Keratinocyte (primary cell): ENCODE data around the gene CWF19L1. TPM values are rescaled to one million over a fixed set of nuclear protein-coding genes. Genes with fewer than 3 reads are reported as not detected.

ENCODE experiments used
- DNase-seq: peaks from one replicate; pipeline ENCODE4 v3.0.0-alpha.2; 2011; ENCODE audit warnings: low read depth, missing footprints, low spot score
- FAIRE-seq: peaks from 2 replicates; lab custom pipeline; 2011; peaks lifted over from hg19 to GRCh38; lab: Jason Lieb, UNC
- H2AFZ ChIP-seq: 2 replicates; pipeline ENCODE4 v1.6.0; 2012; ENCODE audit warnings: low read length, control low read depth, inconsistent platforms; ENCODE audit not compliant: control insufficient read depth
- H3K27ac ChIP-seq: 2 replicates; pipeline ENCODE4 v1.5.1; 2011; ENCODE audit warnings: low read length; ENCODE audit not compliant: control insufficient read depth, insufficient read depth
- H3K27me3 ChIP-seq: 3 replicates; pipeline ENCODE4 v1.6.0; 2011; ENCODE audit warnings: low read length; ENCODE audit not compliant: control insufficient read depth, insufficient read depth; ENCODE audit errors: extremely low read depth
- H3K36me3 ChIP-seq, 2 experiments: 2 replicates in 1 of 2; 3 replicates in 1 of 2; pipeline ENCODE4 v1.5.1; 2011; ENCODE audit warnings: low read length in 2 of 2, mild to moderate bottlenecking in 1 of 2; ENCODE audit not compliant: control insufficient read depth in 2 of 2, insufficient read depth in 2 of 2; ENCODE audit errors: extremely low read depth in 1 of 2
- H3K4me1 ChIP-seq: 3 replicates; pipeline ENCODE4 v1.5.1; 2011; ENCODE audit warnings: low read length; ENCODE audit not compliant: control insufficient read depth, insufficient read depth; ENCODE audit errors: extremely low read depth
- H3K4me2 ChIP-seq: 3 replicates; pipeline ENCODE4 v1.6.0; 2011; ENCODE audit warnings: low read depth, low read length; ENCODE audit not compliant: control insufficient read depth, insufficient read depth; ENCODE audit errors: extremely low read depth
- H3K4me3 ChIP-seq, 3 experiments: fragments of 200-600 bp in 1 of 3; sonication (generic) in 1 of 3; 2 replicates in 2 of 3; 3 replicates in 1 of 3; pipeline ENCODE4 v1.5.1; 2011 to 2016; ENCODE audit warnings: low read length in 3 of 3, mild to moderate bottlenecking in 3 of 3, control low read depth in 2 of 3, inconsistent platforms in 1 of 3, low read depth in 1 of 3, mixed read lengths in 1 of 3, mixed run types in 1 of 3, moderate library complexity in 1 of 3; ENCODE audit not compliant: control insufficient read depth in 2 of 3, insufficient read depth in 2 of 3; ENCODE audit errors: extremely low read depth in 1 of 3
- H3K79me2 ChIP-seq: 2 replicates; pipeline ENCODE4 v1.6.0; 2012; ENCODE audit warnings: low read length; ENCODE audit not compliant: control insufficient read depth, insufficient read depth
- H3K9ac ChIP-seq: 3 replicates; pipeline ENCODE4 v1.6.0; 2011; ENCODE audit warnings: low read length; ENCODE audit not compliant: control insufficient read depth, insufficient read depth; ENCODE audit errors: extremely low read depth
- H3K9me1 ChIP-seq: 3 replicates; pipeline ENCODE4 v1.6.0; 2011; ENCODE audit warnings: low read length; ENCODE audit not compliant: control insufficient read depth, insufficient read depth; ENCODE audit errors: extremely low read depth
- H3K9me3 ChIP-seq: 2 replicates; pipeline ENCODE4 v1.5.1; 2012; ENCODE audit warnings: low read depth, low read length; ENCODE audit not compliant: control insufficient read depth
- H4K20me1 ChIP-seq: 3 replicates; pipeline ENCODE4 v1.6.0; 2011; ENCODE audit warnings: low read length; ENCODE audit not compliant: control insufficient read depth, insufficient read depth; ENCODE audit errors: extremely low read depth
- EZH2 ChIP-seq: IDR thresholded peaks from one replicate; pipeline ENCODE4 v1.6.1; 2012; ENCODE audit warnings: inconsistent platforms, mild to moderate bottlenecking, low read length, moderate library complexity
- dilution Hi-C: fragments of 300-500 bp; cut with MboI; formaldehyde crosslinking; loops from one replicate; pipeline ENCODE4 v1.7.0; 2020; ENCODE audit warnings: low sequenced_read_pairs; ENCODE audit not compliant: extremely low pct_ligation_motif_present
- polyA plus RNA-seq, 5 experiments: library from polyadenylated mRNA; depleted of rRNA in 3 of 5; stranded (reverse) in 3 of 5; stranded (forward) in 1 of 5; unstranded in 1 of 5; fragments of >200 nt; gene quantifications; 1 replicate in 1 of 5; 2 replicates in 3 of 5; 3 replicates in 1 of 5; pipeline versions ENCODE4 v1.2.1 to v1.2.3, GENCODE V29; 2011 to 2012; ENCODE audit warnings: missing spikeins in 2 of 5, low read depth in 1 of 5, low replicate concordance in 1 of 5
- TF ChIP-seq, protein P1 (sequence below), 3 experiments: IDR thresholded peaks in 1 of 3; conservative IDR thresholded peaks in 1 of 3; optimal IDR thresholded peaks in 1 of 3; 2 replicates in 2 of 3; 3 replicates in 1 of 3; pipeline versions ENCODE3 to v1.5.1; 2011; ENCODE audit warnings: low read length in 3 of 3, mild to moderate bottlenecking in 3 of 3, moderate library complexity in 2 of 3, control low read depth in 1 of 3, inconsistent platforms in 1 of 3; ENCODE audit not compliant: insufficient read depth in 2 of 3; ENCODE audit errors: extremely low read depth in 1 of 3

CWF19L1 gene
- polyA plus RNA-seq, 1 donor (not counting 4 experiments of a cell fraction or from before 2014, with no cell fraction given), result 20.2 TPM

DNA sequence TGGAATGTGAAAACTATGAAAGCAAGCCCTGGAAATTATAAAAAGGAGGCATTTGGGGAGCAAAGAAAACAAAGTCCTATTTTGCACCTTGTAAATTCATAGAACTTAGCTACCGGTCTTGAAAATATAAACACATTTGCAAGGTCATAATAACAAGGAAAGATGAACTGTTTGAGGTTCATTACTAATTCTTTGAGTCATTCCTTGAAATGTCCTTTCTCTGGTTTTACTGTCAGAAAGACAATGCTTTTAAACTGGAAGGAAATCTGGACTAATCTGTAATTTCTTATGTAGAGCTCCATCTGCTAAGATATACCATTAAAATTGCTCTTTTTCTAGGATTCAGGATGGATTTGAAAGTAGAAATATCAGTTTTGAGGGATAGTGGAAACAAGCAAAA, 83.0 kb downstream of the CWF19L1 start:
- FAIRE-seq (no peak), DNase-seq (no peak)
- no peaks in the 10 kb centered on the region for H3K27me3 ChIP-seq
- H3K27ac ChIP-seq, result peak overlapping the region; percentile 97
- peak overlapping the region; percentile 91 for H3K4me2 ChIP-seq
- dilution Hi-C loops, result no loop called here
- no peak overlapping the region for H2AFZ ChIP-seq
- peaks cover 26% of the 10 kb centered on the region for H3K4me1 ChIP-seq
- peaks cover 0 to 11% of the 10 kb centered on the region in 2 experiments for H3K36me3 ChIP-seq
- no peaks in the 10 kb centered on the region for H4K20me1 ChIP-seq
- no peak for TF ChIP-seq EZH2
- TF ChIP-seq, protein P1, sequence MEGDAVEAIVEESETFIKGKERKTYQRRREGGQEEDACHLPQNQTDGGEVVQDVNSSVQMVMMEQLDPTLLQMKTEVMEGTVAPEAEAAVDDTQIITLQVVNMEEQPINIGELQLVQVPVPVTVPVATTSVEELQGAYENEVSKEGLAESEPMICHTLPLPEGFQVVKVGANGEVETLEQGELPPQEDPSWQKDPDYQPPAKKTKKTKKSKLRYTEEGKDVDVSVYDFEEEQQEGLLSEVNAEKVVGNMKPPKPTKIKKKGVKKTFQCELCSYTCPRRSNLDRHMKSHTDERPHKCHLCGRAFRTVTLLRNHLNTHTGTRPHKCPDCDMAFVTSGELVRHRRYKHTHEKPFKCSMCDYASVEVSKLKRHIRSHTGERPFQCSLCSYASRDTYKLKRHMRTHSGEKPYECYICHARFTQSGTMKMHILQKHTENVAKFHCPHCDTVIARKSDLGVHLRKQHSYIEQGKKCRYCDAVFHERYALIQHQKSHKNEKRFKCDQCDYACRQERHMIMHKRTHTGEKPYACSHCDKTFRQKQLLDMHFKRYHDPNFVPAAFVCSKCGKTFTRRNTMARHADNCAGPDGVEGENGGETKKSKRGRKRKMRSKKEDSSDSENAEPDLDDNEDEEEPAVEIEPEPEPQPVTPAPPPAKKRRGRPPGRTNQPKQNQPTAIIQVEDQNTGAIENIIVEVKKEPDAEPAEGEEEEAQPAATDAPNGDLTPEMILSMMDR (optimal IDR thresholded peaks at IDR 0.05 in 1 of 3, IDR thresholded peaks at IDR 0.05 in 1 of 3, conservative IDR thresholded peaks at IDR 0.05 in 1 of 3; ENCODE audit: extremely low read depth in 1 of 3, insufficient read depth in 2 of 3, low read length in 3 of 3), result no peak
- H3K9me1 ChIP-seq, result no peaks in the 10 kb centered on the region
- peak overlapping the region in 2 of 3 experiments; percentile 89 to 97 for H3K4me3 ChIP-seq
- H3K79me2 ChIP-seq, result peaks cover 34% of the 10 kb centered on the region
- H3K9me3 ChIP-seq, result no peaks in the 10 kb centered on the region
- peak overlapping the region; percentile 98 for H3K9ac ChIP-seq

DNA sequence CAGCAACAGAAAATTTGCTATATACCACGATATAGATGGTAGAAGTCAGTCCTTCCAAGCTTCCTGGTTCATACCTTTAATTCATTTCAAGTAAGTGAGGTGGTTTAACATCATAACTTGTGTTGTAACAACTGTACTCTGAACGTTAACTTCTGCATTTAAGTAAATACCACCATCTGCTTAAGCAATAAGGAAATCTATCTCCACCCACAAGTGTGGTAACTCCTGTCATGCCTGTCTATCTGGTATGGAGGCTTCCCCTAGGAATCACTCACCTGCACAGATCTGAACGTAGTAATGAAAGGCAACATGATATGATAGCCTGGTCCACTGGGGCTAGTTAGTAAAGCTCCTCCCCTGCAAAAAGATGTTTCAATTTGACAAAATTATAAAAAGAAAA, 84.0 kb downstream of the CWF19L1 start:
- FAIRE-seq (no peak), DNase-seq (no peak)
- Histone ChIP-seq H3K4me2 (peak overlapping the region; percentile 91), H3K4me3 (no peak overlapping the region), H3K36me3 (peaks cover 0 to 11% of the 10 kb centered on the region in 2 experiments), H3K9me3 (no peaks in the 10 kb centered on the region), H3K9me1 (no peaks in the 10 kb centered on the region), H3K79me2 (peaks cover 34% of the 10 kb centered on the region), H4K20me1 (no peaks in the 10 kb centered on the region), H3K9ac (no peak overlapping the region), H3K4me1 (peaks cover 26% of the 10 kb centered on the region), H3K27me3 (no peaks in the 10 kb centered on the region), H3K27ac (peak overlapping the region; percentile 97), H2AFZ (no peak overlapping the region)
- dilution Hi-C loops, result no loop called here
- TF ChIP-seq EZH2, result no peak
- TF ChIP-seq, protein P1 (optimal IDR thresholded peaks at IDR 0.05 in 1 of 3, IDR thresholded peaks at IDR 0.05 in 1 of 3, conservative IDR thresholded peaks at IDR 0.05 in 1 of 3; ENCODE audit: extremely low read depth in 1 of 3, insufficient read depth in 2 of 3, low read length in 3 of 3), result no peak
